ENCODE measurements around the gene FBXW2. TPM values are rescaled to one million over a fixed set of nuclear protein-coding genes. Genes with fewer than 3 reads are reported as not detected.

The FBXW2 gene
- total RNA-seq, 4 donors from 2014 or later, result 46.9 to 54.8 (median 50.1) TPM

GRCh38 chr9:120833325-120833724, 40.1 kb upstream of the FBXW2 start:
- Histone ChIP-seq H3K36me3 (peaks cover 15 to 34% of the 10 kb centered on the region in 2 donors), H3K4me1 (no peaks in the 10 kb centered on the region), H3K27me3 (no peaks in the 10 kb centered on the region), H3K27ac (no peak overlapping the region), H3K9me3 (no peaks in the 10 kb centered on the region), H3K4me3 (replicated peaks in 1 of 3) (no peak overlapping the region)
- DNase-seq, result no peak
- intact Hi-C loops (cut with DNase I), result no loop called here
- WGBS, 2 donors, result 93 to 96% methylated on average over 7 of the region's 7 CpGs
- TF ChIP-seq, protein P1, sequence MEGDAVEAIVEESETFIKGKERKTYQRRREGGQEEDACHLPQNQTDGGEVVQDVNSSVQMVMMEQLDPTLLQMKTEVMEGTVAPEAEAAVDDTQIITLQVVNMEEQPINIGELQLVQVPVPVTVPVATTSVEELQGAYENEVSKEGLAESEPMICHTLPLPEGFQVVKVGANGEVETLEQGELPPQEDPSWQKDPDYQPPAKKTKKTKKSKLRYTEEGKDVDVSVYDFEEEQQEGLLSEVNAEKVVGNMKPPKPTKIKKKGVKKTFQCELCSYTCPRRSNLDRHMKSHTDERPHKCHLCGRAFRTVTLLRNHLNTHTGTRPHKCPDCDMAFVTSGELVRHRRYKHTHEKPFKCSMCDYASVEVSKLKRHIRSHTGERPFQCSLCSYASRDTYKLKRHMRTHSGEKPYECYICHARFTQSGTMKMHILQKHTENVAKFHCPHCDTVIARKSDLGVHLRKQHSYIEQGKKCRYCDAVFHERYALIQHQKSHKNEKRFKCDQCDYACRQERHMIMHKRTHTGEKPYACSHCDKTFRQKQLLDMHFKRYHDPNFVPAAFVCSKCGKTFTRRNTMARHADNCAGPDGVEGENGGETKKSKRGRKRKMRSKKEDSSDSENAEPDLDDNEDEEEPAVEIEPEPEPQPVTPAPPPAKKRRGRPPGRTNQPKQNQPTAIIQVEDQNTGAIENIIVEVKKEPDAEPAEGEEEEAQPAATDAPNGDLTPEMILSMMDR (IDR thresholded peaks at IDR 0.05), result no peak
- TF ChIP-seq POLR2A (IDR thresholded peaks at IDR 0.05), result no peak

- Histone ChIP-seq H3K27me3 (no peaks in the 10 kb centered on the region), H3K4me3 (replicated peaks in 1 of 3) (no peak overlapping the region), H3K27ac (no peak overlapping the region), H3K4me1 (no peaks in the 10 kb centered on the region), H3K9me3 (no peaks in the 10 kb centered on the region), H3K36me3 (peaks cover 15 to 34% of the 10 kb centered on the region in 2 donors)
- no peak for DNase-seq
- TF ChIP-seq POLR2A (IDR thresholded peaks at IDR 0.05), result no peak
- TF ChIP-seq, protein P1 (IDR thresholded peaks at IDR 0.05), result no peak
- intact Hi-C loops (cut with DNase I), result no loop called here
These were observed 39.6 kb upstream of the FBXW2 start for GRCh38 chr9:120832807-120833206.

GRCh38 chr9:120830865-120831264, 37.6 kb upstream of the FBXW2 start:
- TF ChIP-seq, protein P1 (IDR thresholded peaks at IDR 0.05), result no peak
- no peak for TF ChIP-seq POLR2A (IDR thresholded peaks at IDR 0.05)
- Histone ChIP-seq H3K27ac (no peak overlapping the region), H3K4me3 (replicated peaks in 1 of 3) (no peak overlapping the region), H3K36me3 (peaks cover 22 to 42% of the 10 kb centered on the region in 2 donors), H3K4me1 (no peaks in the 10 kb centered on the region), H3K27me3 (no peaks in the 10 kb centered on the region), H3K9me3 (no peaks in the 10 kb centered on the region)
- no peak for DNase-seq
- intact Hi-C loops (cut with DNase I), result no loop called here
- WGBS, 2 donors, result 95 to 99% methylated on average over 3 of the region's 3 CpGs

GRCh38 chr9:120830151-120830550, 36.9 kb upstream of the FBXW2 start:
- no peak for DNase-seq
- WGBS, 2 donors, result 96 to 97% methylated on average over 3 of the region's 3 CpGs
- no peaks in the 10 kb centered on the region for H3K27me3 ChIP-seq
- no peaks in the 10 kb centered on the region for H3K9me3 ChIP-seq
- H3K4me3 ChIP-seq (replicated peaks in 1 of 3), result no peak overlapping the region
- H3K27ac ChIP-seq, result no peak overlapping the region
- no peaks in the 10 kb centered on the region for H3K4me1 ChIP-seq
- intact Hi-C loops (cut with DNase I), result no loop called here
- peaks cover 22 to 48% of the 10 kb centered on the region in 2 donors for H3K36me3 ChIP-seq
- TF ChIP-seq, protein P1 (IDR thresholded peaks at IDR 0.05), result no peak
- no peak for TF ChIP-seq POLR2A (IDR thresholded peaks at IDR 0.05)

- TF ChIP-seq, protein P1 (IDR thresholded peaks at IDR 0.05), result no peak
- TF ChIP-seq POLR2A (IDR thresholded peaks at IDR 0.05), result no peak
These were observed 36.4 kb upstream of the FBXW2 start for GRCh38 chr9:120829650-120830049.

More at GRCh38 chr9:120829650-120830049, 36.4 kb upstream of the FBXW2 start:
- H3K4me1 ChIP-seq, result no peaks in the 10 kb centered on the region
- H3K36me3 ChIP-seq, result peaks cover 22 to 52% of the 10 kb centered on the region in 2 donors
- no peak overlapping the region for H3K4me3 ChIP-seq (replicated peaks in 1 of 3)
- no peaks in the 10 kb centered on the region for H3K27me3 ChIP-seq
- no peak for DNase-seq
- intact Hi-C loops (cut with DNase I), result no loop called here
- no peak overlapping the region for H3K27ac ChIP-seq
- 95 to 100% methylated on average over 1 of the region's 1 CpG for WGBS, 2 donors
- no peaks in the 10 kb centered on the region for H3K9me3 ChIP-seq
